ENCODE measurements around the gene LRRC7.

Gene LRRC7

DNA sequence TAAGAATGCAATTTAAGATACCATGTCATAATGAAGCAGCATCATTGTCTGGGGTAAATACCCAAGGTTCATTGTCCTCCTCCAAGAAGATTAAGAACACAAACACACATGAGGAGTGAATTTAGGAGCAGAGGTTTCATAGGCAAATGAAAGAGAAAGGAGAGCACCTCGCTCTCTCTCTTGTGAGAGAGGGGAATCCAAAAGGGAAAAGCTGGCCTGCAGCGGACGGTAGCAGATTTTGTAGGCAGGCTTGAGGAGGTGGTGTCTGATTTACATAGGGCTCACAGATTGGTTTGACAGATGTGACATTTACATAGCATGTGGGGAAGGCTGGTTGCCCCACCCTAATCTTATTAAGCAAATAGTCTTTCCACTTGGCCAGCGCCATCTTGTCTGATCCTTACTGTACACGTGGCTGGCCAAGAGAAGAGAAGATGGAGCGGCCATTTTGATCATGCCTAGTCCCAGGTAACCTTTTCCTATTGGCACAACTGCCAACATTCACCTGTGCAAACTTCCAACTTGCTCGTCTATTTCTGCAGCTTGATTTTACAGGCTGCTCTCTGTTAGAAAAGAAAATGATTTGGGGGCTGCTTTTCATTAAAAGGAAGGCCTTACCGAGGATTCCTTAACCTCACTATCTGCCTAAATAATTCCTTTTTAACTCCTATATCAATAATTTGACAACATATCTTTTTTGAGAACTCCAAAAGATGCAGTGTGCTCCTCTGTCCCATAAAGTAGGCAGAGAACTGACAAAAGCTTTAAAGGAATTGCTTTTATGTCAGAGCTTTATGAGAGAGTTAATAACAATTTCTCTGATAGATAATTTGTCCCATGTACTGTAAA, 16.0 kb upstream of the LRRC7 start:
- Histone ChIP-seq H3K9ac (ENCODE audit: low read length) (no peak overlapping the region), H4K20me1 (ENCODE audit: insufficient read depth, low read length) (no peaks in the 10 kb centered on the region), H3K9me2 (ENCODE audit: low read depth, low read length) (no peaks in the 10 kb centered on the region), H3K9me3 (ENCODE audit: low read length) (no peaks in the 10 kb centered on the region), H3K4me1 (ENCODE audit: insufficient read depth, low read length, severe bottlenecking) (no peaks in the 10 kb centered on the region), H2AFZ (ENCODE audit: low read length) (no peak overlapping the region), H3K27me3 (ENCODE audit: insufficient read depth, low read length) (no peaks in the 10 kb centered on the region), H3K79me2 (ENCODE audit: insufficient read depth, low read length) (no peaks in the 10 kb centered on the region), H3K36me3 (ENCODE audit: insufficient read depth, low read length) (no peaks in the 10 kb centered on the region), H3K4me2 (ENCODE audit: low read length) (no peak overlapping the region), H3K4me3 (ENCODE audit: low read depth, low read length, poor library complexity, severe bottlenecking) (no peak overlapping the region), H3K27ac (ENCODE audit: low read depth, low read length, poor library complexity, severe bottlenecking) (no peak overlapping the region), H3F3A (ENCODE audit: insufficient read depth, low read length) (no peaks in the 10 kb centered on the region)
- no peak for TF ChIP-seq EZH2 (IDR thresholded peaks at IDR 0.05; ENCODE audit: borderline replicate concordance, low read length)
- TF ChIP-seq CTCF (IDR thresholded peaks at IDR 0.05; ENCODE audit: low read length): no peak

GRCh38 chr1:69553726-69554125, 14.0 kb upstream of the LRRC7 start:
- Histone ChIP-seq H3K27ac (ENCODE audit: low read depth, low read length, poor library complexity, severe bottlenecking) (no peak overlapping the region), H3K4me2 (ENCODE audit: low read length) (no peak overlapping the region), H3K79me2 (ENCODE audit: insufficient read depth, low read length) (no peaks in the 10 kb centered on the region), H3K9me2 (ENCODE audit: low read depth, low read length) (no peaks in the 10 kb centered on the region), H4K20me1 (ENCODE audit: insufficient read depth, low read length) (no peaks in the 10 kb centered on the region), H3K4me1 (ENCODE audit: insufficient read depth, low read length, severe bottlenecking) (no peaks in the 10 kb centered on the region), H3F3A (ENCODE audit: insufficient read depth, low read length) (no peaks in the 10 kb centered on the region), H3K9ac (ENCODE audit: low read length) (no peak overlapping the region), H3K36me3 (ENCODE audit: insufficient read depth, low read length) (no peaks in the 10 kb centered on the region), H3K9me3 (ENCODE audit: low read length) (no peaks in the 10 kb centered on the region), H3K27me3 (ENCODE audit: insufficient read depth, low read length) (no peaks in the 10 kb centered on the region), H3K4me3 (ENCODE audit: low read depth, low read length, poor library complexity, severe bottlenecking) (no peak overlapping the region), H2AFZ (ENCODE audit: low read length) (no peak overlapping the region)
- TF ChIP-seq CTCF (IDR thresholded peaks at IDR 0.05; ENCODE audit: low read length): no peak
- TF ChIP-seq EZH2 (IDR thresholded peaks at IDR 0.05; ENCODE audit: borderline replicate concordance, low read length): no peak

DNA sequence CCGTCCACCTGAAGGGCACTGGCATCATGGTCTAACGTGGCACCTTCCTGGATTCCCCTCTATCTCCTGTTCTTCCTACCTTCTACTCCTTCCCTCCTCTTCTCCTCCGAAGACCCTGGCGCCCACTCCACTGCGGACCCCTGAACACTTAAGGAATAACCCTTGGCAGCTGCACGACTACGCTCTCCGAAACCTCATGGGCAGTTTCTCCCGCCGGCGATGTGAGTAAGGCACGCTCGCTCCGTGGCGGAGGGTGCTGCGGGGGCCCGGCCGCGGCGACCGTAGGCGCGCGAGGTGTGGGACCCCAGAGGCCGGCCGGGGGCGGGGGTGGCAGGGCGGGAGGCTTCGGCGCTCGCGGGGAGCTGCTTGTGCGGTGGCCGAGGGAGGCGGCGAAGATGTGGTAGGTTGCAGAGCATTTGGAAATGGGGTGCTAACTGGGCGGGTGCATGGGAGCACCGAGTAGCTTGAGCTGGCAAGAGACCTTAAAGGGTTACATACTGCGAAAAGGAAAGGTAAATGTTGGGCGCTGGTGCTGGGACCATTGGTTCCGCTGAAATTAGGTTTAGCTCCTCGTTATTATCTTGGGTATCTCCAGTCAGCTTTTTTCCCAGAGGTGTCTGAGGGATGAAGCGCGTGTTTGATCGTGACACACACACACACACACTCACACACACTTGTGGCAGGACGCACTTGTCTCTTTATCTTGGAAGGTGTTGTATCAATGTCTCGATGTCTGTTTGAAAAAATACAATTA, 876 bp downstream of the LRRC7 start:
- H3K4me1 ChIP-seq (ENCODE audit: insufficient read depth, low read length, severe bottlenecking): no peaks in the 10 kb centered on the region
- H3K27me3 ChIP-seq (ENCODE audit: insufficient read depth, low read length): no peaks in the 10 kb centered on the region
- no peak overlapping the region for H3K9ac ChIP-seq (ENCODE audit: low read length)
- no peaks in the 10 kb centered on the region for H3K9me2 ChIP-seq (ENCODE audit: low read depth, low read length)
- no peak overlapping the region for H3K27ac ChIP-seq (ENCODE audit: low read depth, low read length, poor library complexity, severe bottlenecking)
- H3K4me3 ChIP-seq (ENCODE audit: low read depth, low read length, poor library complexity, severe bottlenecking): no peak overlapping the region
- no peaks in the 10 kb centered on the region for H3K36me3 ChIP-seq (ENCODE audit: insufficient read depth, low read length)
- H4K20me1 ChIP-seq (ENCODE audit: insufficient read depth, low read length): no peaks in the 10 kb centered on the region
- no peaks in the 10 kb centered on the region for H3K79me2 ChIP-seq (ENCODE audit: insufficient read depth, low read length)
- TF ChIP-seq EZH2 (IDR thresholded peaks at IDR 0.05; ENCODE audit: borderline replicate concordance, low read length) (no peak), CTCF (IDR thresholded peaks at IDR 0.05; ENCODE audit: low read length) (no peak)
- no peaks in the 10 kb centered on the region for H3F3A ChIP-seq (ENCODE audit: insufficient read depth, low read length)
- no peaks in the 10 kb centered on the region for H3K9me3 ChIP-seq (ENCODE audit: low read length)
- no peak overlapping the region for H3K4me2 ChIP-seq (ENCODE audit: low read length)
- H2AFZ ChIP-seq (ENCODE audit: low read length): no peak overlapping the region
